NCI-H1092 treated with DMSO at 0.1 percent for 48 hours (cell line): ENCODE data around the gene TSPAN33.
"Not testable (repeated sequence)": the region's sequence is repeated elsewhere in the genome, so short reads cannot be mapped to it uniquely, and the experiment has no call there.

Experiments used
- DNase-seq: peaks from one replicate; lab custom pipeline; 2025; lab: John Stamatoyannopoulos, UW

The TSPAN33 gene, protein sequence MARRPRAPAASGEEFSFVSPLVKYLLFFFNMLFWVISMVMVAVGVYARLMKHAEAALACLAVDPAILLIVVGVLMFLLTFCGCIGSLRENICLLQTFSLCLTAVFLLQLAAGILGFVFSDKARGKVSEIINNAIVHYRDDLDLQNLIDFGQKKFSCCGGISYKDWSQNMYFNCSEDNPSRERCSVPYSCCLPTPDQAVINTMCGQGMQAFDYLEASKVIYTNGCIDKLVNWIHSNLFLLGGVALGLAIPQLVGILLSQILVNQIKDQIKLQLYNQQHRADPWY

DNA sequence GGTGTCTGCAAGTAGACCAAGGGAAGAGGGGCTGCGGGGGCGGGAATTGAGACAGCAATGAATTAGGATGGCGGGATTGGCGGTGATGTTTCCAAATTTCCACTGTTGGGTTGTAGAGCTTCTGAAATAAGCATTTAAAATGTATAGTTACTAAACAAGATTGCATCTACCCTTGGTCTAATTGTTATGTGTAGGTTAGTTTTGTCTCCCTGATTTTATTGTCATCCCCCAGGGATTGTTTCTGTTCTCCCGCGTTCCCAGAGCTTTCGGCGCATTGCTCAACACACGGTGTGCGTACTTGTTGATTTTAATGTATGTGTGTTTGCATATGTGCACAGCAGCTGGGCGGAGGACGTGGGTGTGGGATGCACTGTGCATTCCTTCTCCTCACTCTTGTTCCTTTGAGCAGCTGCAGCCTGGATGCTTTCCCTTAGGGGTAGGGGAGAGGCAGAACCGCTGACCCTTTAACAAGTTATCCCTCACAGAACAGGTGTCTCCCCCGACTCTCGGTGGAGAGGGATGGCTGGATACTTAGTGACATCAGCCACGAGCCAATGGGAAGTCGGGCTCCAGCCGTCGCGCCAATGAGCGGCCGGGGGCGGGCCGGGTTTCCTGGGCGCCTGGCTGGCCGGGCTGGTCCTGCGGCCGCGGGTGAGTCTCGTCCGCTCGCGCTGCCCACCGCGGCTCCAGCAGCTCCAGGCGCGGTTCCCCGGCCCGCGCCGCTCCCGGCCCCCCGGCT lies at the start of gene TSPAN33:
TSPAN33 (plus strand) TSS at position 613 of the 739 bp plus-strand sequence. CDS start 274 bp downstream, outside the sequence.
- DNase-seq, result peak; percentile 84

DNA sequence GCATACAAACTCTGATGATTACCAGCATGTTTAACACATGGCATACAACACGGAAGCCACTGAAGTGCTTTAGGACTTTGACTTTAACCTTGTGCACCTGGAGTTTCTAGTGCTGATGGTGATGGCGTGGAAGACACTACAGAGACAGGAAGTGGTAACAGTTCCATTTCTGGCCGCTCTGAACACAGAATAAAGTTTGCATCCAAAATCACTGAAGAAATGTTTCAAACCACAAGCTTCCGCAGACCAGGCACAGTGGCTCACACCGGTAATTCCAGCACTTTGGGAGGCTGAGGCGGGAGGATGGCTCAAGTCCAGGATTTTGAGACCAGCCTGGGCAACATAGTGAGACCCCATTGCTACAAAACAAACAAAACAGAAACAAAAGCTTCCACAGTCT lies 49.2 kb upstream of the TSPAN33 start:
- no peak for DNase-seq

- DNase-seq, result no peak
Measured at GRCh38 chr7:129098409-129099084, 46.0 kb upstream of the TSPAN33 start.

DNA sequence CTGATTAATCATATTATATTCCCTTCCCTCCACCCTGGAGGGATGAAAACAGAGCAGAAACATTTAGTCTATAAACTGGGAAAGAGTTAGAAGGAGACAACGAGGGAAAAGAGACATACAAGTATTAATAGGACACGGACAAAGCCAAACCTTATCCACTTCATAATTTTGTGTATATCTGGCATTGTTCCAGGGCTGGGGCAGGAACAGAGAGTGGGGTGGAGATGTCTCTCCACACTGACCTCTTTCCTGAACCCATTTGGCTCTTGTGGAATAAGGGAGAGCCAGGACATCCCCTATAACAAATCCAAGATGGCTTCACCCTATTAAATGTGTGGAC lies 43.7 kb upstream of the TSPAN33 start:
- DNase-seq, result no peak

- DNase-seq, result no peak
Measured at GRCh38 chr7:129101746-129102145, 42.8 kb upstream of the TSPAN33 start.

DNA sequence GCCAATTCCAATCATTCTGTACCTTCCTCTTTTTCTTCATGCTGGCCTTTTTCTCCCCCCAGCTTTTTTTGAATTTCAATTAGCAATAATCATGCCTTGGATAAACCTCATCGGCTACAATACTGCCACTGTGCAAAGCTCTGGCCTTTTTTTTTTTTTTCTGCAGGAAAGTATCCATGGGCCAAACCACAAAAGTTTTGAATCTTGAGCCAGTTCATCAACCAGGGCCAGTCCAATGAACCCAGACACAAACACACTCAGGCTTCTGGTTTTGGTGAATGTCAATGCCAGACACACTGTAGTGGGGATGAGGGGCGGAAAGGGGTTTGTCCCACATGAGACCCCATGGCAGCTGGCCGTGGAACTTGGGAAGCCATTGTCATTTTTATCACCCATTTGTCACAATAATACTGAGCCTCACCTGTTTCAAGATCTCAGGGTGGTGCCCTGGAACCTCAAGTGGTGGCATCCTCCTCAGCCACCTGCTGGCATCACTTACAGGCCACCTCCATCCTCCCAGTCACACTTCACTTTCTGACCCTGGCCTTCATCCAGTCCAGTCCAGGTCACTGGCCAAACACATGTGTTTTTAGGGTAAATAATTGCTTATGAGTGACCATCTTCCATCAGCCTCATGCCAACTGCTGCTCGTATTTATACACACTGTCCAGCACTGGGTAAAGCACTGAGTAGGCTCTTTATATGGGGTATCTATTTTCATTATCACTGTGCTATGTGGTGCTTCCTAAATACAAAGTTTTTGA lies 40.8 kb upstream of the TSPAN33 start:
- DNase-seq, result no peak

GRCh38 chr7:129108581-129108980 lies 35.9 kb upstream of the TSPAN33 start:
- DNase-seq, result no peak

GRCh38 chr7:129110258-129110981 lies 34.1 kb upstream of the TSPAN33 start:
- DNase-seq, result no peak

DNA sequence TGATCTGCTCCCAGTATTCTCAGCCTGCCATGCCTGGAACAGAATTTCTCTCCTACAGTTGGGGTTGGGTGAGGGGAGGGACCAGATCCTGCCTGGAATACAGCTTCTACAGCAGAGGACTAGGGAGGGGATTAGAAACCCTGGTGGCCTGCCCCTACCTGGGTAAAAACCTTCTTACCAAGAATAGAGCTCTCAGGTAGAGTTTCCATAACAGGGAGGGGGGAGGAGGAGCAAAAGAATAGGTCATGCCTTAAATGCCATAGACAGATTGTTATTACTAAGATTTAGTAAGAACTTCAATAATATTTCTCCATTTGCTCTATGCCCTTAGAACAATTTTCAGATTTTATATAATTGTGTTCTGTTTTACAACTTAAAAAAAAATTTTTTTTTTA lies 33.5 kb upstream of the TSPAN33 start:
- no peak for DNase-seq

- no peak for DNase-seq
Measured at GRCh38 chr7:129115676-129116075, 28.8 kb upstream of the TSPAN33 start.

DNA sequence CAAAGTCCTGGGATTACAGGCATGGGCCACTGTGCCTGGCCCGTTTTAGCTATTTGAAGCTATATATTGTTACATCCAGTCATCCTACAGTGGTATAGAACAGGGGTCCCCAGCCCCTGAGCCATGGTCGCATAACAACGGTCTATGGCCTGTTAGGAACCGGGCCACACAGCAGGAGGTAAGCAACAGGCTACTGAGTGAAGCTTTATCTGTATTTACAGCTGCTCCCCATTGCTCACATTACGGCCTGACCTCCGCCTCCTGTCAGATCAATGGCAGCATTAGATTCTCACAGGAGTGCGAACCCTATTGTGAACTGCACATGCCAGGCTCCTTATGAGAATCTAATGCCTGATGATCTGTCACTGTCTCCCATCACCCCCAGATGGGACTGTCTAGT lies 26.3 kb upstream of the TSPAN33 start:
- DNase-seq, result no peak

DNA sequence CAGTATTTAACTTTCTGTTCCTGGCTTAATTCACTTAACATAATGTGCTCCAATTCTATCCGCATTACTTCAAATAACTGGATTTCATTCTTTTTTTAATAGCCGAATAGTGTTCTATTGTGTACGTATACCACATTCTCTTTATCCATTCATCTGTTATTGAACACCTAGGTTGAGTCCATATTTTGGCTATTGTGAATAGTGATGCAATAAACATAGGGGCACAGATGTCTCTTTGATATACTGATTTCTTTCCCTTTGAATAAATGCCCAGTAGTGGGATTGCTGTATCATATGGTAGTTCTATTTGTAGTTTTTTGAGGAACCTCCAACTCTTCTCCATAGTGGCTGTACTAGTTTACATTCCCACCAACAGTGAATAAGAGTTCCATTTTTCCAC lies 25.5 kb upstream of the TSPAN33 start:
- no peak for DNase-seq

- DNase-seq, result not testable (repeated sequence)
Measured at GRCh38 chr7:129121501-129122077, 22.9 kb upstream of the TSPAN33 start.

DNA sequence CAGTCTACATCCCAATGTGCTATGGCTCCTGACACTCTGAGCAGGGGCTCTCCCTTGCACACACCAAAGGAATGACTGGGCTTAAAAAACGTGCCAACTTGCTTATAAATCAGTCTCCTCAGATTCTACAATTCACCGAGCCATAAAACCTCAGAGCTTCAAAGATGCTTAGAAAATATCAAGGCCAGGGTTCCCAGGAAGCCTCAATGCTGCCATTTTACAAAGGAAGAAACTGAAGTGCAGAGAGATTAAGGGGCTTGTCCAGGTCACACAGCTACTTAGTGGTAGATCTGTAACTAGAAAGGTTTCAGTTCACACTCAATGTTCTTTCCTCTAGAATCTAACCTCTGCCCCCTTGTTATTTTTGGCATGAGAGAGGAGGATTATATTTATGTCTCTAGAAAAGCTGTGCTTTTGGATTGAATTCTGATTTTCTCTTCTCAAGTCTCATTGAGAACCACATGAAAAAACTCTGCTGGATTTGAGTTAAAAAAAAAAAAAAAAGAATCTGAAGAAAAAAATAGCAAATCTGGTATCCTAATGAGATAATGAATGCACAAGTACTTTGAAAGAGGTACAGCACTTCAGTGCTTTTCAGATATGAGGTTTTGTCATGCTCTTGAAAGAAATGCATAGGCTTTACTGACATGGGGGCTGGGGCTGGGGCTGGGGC lies 22.3 kb upstream of the TSPAN33 start:
- DNase-seq, result no peak

- no peak for DNase-seq
Measured at GRCh38 chr7:129122751-129123509, 21.6 kb upstream of the TSPAN33 start.

DNA sequence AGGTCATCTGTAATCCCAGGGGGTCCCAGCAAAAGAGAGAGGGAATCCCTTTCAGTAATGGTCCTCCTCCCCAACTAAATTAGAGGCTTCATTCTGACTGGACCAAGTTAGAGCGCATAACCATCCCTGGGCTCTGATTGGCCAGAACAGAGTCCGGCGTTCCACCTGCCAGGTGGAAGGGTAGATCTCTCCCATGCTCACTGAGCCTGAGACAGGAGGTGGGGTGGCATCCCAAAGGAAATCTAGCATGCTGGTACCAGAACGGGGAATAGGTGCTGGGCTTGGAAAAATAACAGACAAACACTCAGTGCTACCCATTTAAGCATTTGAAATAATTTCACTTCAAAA lies 21.0 kb upstream of the TSPAN33 start:
- no peak for DNase-seq

- no peak for DNase-seq
Measured at GRCh38 chr7:129126314-129126713, 18.2 kb upstream of the TSPAN33 start.

DNA sequence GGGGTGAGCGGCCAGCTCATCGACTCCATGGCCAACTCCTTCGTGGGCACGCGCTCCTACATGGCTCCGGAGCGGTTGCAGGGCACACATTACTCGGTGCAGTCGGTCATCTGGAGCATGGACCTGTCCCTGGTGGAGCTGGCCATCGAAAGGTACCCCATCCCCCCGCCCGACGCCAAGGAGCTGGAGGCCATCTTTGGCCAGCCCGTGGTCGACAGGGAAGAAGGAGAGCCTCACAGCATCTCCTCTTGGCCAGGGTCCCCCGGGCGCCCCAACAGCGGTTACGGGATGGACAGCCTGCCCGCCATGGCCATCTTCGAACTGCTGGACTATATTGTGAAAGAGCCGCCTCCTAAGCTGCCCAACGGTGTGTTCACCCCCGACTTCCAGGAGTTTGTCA lies 17.4 kb upstream of the TSPAN33 start:
- DNase-seq, result no peak

GRCh38 chr7:129127601-129128000 lies 16.9 kb upstream of the TSPAN33 start:
- no peak for DNase-seq

- DNase-seq, result no peak
Measured at GRCh38 chr7:129134356-129134987, 10.0 kb upstream of the TSPAN33 start.
